NCI-H2196 (cell line): Measurements from ENCODE around the gene ZSCAN5A.
A peak's percentile ranks its signal among the peaks of the same experiment; 100 is the strongest.
"Not testable (repeated sequence)": the region's sequence is repeated elsewhere in the genome, so short reads cannot be mapped to it uniquely, and the experiment has no call there.

Source experiments
- DNase-seq: peaks from one replicate; lab custom pipeline; 2025; ENCODE audit not compliant: unreplicated experiment; lab: John Stamatoyannopoulos, UW

Gene ZSCAN5A

DNA sequence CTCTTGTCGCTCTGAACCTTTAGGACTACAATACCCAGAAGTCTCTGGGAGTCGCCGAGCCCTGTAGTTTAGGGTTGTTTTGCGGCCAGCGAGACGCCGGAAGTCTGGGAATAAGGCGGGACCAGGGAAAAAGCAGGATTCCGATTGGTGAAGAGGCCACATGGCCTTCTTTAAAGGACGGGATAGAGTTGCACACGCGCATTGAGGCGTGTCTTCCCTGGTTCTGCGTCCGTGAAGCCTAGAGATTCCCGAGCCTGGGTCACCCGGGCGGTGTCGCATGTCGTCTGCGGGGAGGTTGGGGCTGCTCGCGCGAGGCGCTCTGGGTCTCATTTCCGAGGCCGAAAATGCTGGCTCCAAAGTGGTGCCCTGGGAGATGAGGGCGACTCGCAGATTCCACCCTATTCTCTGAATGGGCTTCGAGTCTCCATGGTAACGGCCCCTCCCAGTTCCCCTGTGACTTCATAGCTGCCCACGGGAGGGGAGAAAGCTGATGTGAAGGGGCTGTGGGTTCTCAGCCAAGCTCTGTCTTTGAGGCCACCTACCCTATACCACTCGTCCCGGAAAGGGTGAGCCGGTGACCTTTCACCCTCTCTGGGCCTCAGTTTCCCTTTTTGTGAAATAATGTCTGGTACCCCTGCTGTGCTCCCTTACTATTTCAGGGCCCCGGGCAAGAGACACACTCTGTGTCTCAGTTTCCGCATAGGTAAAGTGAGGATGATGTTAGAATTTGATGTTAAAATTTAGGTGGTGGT is 614 bp upstream of the ZSCAN5A start:
- DNase-seq: peak; percentile 96

DNA sequence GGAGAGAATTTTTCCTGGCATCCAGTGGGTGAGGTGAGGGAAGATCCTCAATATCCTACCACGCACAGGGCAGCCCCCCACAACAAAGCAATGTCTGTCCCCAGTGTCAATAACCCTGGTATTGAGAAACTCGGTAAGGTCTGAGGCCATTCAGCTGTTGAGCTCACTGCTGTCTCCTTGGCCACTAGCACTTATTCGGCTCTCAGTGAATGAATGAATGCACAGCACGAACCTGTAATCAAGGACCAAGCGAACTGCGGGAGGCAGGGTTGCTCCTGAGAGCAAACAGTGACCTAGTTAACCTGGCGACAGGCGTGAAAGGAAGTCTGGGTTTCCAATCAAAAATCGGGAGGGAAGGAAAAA is 640 bp downstream of the ZSCAN5A start:
- no peak for DNase-seq

DNA sequence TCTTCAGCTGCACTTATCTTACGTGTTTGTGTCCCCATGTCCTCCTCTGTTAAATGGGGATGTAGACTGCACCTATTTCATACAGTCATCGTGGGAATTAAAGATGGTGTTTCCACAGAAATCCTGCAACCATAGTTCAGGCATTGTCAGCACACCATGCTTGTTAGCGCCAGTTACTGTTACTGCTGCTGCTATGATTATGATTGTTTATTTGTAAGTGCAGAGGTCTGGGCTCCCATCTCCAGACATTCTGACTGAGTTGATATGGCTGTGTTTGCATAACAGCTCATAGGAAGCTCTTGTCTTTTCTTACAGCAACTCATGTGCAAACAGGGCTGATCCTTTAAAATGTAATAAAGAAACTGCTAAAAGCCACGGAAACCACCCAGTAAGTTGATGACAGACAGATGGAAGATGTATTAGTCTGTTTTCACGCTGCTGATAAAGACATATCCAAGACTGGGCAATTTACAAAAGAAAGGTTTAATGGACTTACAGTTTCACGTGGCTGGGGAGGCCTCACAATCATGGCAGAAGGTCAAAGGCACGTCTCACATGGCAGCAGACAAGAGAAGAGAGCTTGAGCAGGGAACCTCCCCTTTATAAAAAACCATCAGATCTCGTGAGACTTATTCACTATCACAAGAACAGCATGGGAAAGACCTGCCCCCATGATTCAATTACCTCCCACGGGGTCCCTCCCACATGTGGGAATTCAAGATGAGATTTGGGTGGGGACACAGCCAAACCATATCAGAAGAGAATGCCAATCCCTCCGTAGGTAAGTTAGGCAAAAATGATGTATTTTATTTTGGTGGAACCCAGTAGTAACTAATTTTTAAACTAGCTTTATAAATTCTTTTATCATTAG is 1.6 kb downstream of the ZSCAN5A start:
- DNase-seq: no peak

DNA sequence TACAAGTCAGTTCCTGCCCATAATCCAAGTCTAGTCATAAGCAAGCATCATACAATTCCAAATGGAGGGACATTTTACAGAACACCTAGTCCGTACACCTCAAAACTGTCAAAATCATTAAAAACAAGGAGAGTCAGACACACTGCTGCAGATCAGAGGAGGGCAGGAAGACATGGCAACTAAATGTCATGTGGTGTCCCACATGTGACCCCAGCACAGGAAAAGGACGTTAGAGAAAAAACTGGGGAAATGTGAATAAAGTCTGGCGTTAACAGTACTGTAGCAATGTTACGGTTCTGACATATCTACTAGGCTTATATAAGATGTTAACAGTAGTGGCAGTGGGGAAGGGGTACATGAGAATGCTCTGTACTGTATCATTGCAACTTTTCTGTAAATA is 2.3 kb downstream of the ZSCAN5A start:
- DNase-seq: no peak

DNA sequence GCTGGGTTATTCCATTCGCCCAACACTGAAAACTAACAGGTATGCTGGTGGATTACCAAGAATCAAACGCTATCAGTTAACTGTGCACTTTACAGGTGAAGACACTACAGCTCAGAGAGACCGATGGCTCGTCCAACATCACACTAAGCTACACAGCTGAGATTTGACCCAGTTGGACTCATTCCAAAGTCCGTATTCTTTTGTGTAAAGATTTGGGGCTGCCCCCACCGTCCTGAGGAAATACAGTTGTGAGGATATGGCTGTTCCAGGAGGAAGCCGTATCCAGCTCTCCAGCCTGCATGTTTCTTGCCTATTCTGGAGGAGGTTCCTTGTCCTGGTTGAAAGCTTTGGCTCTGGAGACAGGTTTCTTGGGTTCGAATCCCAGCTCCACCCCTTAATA is 4.2 kb downstream of the ZSCAN5A start:
- DNase-seq: no peak

DNA sequence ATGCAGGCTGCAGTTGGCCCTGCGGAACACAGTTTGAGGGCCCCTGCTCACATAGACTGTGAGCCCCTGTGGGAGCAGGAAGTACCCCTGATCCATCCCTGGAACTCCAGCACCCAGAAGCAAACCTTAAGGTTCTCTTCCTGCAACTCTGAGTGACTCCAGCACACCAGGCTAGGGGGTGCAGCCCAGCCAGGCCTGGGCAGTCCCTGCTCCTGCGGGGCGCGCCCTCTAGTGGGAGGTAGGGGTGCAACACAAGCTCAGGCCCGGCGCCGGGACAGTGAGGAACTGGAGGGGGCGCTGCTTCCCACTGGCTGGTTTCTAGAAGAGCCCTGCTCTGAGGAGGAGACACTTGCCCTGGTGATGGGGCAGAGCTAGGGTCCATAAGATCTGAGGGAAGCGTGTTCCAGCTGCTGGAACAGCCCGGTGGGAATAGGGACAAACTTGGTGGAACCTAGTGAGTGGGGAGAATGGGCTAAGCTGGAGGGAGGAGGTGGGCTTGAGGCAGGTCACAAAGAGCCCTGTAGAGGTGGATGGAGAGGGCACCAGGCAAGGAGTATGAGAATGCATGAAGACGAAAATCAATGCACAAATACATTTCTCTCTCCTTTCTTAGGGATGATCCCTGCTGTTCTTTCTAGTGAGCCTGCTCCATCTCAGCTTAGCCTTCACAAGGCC is 5.0 kb downstream of the ZSCAN5A start:
- DNase-seq: peak; percentile 30

DNA sequence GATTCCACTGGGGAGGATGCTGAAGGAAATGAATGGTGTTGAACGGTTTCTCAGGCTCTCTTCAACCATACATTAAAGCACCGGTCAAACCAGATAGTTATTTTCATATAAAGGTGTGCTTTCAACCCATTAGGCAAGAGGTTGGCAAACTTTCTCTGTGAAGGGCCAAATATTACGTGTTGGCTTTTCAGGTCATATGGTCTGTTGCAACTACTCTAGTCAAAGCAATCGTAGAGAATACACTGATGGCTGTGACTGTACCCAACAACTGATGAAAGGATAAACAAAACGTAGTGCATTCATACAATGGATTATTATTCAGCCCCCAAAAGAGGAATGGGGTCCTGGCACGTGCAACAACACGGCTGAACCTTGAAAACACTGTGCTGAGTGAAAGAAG is 5.8 kb downstream of the ZSCAN5A start:
- no peak for DNase-seq

DNA sequence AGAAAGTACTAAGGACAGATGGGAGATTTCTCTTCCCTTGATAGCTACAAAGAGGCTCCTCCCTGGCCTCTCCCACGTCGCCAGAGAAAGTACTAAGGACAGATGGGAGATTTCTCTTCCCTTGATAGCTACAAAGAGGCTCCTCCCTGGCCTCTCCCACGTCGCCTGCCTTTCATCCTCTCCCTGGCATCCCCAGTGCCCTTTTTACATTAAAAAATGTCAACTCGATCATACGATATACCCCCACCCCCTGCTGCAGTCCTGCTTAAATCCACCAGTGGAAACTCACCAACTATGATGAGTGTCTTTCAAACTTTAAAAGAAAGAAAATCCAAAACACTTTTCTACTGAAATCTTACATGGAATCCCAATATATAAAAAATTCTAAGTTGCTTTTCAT is 7.6 kb downstream of the ZSCAN5A start:
- DNase-seq: not testable (repeated sequence)

DNA sequence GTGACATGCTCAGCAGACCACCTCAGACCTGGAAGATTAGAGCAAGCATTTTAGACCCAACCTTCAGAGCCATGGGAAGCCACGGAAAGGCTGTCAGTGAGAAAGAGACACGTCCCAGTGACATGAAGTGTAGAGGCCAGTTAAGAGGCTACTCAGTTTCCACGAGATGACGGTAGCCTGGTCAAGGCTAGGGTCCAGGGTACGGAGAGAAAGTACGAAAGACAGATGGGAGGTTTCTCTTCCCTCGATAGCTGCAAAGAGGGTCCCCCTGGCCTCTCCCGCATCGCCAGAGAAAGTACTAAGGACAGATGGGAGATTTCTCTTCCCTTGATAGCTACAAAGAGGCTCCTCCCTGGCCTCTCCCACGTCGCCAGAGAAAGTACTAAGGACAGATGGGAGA is 8.6 kb downstream of the ZSCAN5A start:
- DNase-seq: no peak

DNA sequence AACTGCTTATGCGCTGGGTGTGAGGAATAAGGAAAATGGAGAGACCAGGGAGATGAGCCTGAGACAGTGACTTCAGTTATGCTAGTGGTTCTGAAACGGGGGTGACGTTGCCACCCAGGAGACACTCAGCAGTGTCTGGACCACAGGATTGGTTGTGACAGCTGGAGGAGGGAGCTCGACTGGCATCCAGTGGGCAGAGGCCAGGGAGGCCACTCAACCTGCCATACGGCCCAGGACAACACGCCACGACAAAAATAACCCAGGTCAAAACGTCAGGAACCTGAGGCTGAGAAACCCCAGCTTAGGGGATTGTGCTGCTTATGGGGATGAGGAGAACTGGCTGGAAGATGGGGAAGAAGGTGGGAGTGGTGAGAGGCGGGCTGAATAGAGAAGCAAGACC is 10.4 kb downstream of the ZSCAN5A start:
- no peak for DNase-seq

DNA sequence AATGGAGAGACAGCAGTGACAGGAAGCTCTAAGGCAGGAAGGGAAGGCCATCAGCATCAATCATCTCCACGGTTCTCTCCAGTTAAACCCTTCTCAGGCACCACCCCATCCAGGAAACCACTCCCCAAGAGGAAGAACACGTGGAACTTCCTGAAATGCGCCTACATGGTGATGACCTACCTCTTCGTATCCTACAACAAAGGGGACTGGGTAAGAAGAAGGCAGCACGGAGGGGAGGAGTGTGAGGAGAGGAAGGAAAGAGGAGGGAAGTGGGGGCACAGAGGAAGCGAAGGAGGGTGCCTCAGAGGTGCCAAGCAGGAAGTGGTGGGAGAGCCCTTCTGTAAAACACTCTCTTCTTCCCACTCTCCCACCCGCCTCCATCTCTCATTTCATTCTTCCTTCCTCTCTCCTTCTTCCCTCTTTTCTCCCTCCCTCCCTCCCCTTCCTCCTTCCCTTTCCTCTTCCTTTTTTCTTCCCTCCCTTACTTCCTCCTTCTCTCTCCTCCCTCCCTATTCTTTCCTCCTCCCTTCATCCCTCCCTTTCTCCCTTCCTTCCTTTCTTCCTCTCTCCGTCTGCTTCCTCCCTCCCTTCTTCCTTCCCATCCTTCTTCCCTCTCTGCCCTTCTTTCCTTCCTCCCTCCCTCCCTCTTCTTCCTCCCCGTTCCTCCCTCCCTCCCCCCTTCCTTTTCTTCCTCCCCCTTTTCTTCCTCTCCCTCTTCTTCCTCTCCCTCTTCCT is 12.6 kb downstream of the ZSCAN5A start:
- no peak for DNase-seq

DNA sequence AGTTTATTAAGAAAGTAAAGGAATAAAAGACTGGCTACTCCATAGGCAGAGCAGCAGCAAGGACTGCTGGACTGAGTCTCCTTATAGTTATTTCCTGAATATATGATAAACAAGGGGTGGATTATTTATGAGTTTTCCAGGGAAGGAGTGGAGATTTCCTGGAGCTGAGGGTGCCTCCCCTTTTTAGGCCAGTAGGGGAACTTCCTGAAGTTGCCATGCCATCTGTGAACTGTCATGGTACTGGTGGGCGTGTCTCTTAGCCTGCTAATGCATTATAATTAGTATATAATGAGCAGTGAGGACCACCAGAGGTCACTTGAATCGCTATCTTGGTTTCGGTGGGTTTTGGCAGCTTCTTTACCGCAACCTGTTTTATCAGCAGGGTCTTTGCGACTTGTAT is 13.5 kb downstream of the ZSCAN5A start:
- no peak for DNase-seq

DNA sequence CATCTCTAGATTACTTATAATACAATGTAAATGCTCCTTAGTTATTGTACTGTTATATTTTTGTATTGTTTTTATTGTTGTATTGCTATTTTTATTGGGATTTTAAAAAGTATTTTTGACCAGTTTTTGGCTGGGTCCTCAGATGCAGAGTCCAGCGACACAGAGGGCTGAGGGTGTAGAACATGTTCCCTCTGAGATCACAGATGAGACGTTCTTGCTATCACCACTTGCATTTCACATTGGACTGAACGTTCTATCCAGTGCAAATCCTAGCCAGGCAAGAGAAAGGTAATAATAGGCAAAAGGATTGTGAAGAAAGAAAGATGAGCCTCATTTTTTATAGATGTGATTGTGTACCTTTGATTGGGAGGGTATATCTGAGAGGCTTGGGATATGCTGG is 15.0 kb downstream of the ZSCAN5A start:
- no peak for DNase-seq

DNA sequence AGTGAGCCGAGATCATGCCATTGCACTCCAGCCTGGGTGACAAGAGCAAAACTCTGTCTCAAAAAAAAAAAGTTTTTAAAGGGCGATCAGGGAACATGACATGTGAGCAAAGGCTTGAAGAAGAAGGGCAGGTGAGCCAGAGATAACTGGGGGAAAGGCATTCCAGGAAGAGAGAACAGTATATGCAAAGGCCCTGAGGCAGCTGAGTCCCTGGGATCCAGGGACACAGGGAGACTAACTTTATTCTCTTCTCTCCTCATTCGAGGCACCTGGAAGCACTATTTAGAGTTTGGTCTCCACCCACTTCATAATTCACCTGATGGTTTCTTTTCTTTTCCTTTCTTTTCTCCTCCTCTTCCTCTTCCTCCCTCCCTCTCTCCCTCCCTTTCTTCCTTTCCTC is 17.6 kb downstream of the ZSCAN5A start:
- DNase-seq: no peak

DNA sequence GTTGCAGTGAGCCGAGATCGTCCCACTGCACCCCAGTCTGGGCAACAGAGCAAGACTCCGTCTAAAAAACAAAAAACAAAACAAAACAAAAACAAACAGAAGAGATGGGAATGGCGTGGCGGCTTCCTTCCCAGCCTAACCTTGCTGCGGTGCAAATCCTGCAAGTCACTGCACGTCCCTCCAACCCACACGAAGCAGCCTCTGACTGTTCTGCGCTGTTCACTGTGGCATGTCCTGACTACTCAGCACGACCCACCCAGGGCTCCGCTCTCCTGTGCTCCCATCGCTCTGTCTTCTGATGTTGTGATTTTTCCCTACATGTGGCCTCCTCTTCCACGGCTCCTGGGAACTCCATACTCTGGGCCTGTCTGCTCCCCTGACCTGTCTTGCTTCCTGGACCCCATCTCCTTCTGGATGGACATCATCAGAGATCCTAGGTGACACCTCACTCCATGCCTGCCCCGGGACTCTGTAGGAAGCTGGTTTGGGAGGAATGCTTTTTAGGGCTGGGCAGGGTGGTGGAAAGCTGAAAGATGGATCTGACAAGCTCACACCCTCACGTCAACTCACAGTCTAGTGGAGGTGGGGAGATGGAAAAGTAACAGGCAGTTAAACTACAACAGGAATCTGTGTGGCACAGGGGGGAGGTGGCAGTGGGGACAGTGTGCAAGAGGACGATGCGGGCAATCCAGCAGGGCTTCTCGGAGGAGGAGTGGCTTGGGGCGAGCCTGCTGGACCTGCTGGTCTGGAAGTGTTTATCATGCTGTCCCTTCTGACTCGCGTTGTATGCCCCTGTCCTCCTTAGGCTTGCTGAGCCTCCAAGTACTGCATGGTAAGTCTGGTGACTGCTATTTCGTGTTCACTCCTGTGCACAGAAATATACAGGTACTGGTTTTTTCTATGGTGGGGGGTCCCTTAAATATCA is 18.8 kb downstream of the ZSCAN5A start:
- DNase-seq: no peak

DNA sequence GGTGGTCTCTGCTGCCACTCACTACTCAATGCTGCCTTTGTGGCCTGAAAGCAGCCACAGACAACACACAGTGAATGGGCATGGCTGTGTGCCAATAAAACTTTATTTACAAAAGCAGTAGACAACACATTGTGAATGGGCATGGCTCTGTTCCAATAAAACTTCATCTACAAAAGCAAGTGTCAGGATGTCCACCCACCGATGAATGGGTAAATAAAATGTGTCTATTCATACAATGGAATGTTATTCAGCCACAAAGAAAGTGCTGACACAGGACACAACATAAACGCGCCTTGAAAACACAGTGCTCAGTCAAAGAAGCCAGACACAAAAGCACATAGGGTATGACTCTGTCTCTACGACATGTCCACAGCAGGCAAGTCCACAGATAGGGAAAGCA is 20.1 kb downstream of the ZSCAN5A start:
- DNase-seq: peak; percentile 55

DNA sequence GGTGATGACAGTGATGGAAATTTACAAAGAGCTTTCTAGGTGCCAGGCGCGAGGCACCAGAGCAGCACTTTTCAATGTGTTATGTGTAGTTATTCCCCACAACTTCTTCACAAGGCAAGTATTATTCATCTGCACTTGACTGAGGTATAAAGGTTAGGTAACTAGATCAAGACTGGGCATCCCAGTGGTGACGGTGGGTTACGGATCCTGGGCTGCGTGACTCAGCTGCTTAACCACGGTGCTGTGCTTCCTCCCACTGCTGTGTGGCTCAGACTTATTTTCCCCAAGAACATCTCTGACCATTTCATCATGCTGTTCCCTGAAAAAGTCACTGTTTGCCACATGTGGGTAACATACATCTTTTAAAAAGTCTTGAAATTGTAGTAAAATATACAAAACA is 22.8 kb downstream of the ZSCAN5A start:
- no peak for DNase-seq

DNA sequence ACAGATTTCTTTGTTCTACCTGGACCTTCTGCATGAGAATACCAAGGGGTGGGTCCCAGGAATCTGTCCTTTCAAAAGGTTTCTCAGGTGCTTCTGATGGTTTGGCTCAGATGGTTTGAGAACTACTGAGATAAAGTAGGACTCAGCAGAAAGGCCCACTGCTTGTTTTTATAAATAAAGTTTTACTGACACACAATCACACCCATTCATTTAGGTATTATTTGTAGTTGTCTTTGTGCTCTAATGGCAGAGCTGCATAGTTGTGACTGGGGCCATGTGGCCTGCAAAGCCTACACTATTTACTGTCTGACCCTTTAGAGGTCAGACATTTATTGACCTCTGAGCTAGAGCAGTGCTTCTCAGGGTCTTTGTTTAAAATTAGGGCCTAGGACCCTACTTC is 24.5 kb downstream of the ZSCAN5A start:
- DNase-seq: no peak

DNA sequence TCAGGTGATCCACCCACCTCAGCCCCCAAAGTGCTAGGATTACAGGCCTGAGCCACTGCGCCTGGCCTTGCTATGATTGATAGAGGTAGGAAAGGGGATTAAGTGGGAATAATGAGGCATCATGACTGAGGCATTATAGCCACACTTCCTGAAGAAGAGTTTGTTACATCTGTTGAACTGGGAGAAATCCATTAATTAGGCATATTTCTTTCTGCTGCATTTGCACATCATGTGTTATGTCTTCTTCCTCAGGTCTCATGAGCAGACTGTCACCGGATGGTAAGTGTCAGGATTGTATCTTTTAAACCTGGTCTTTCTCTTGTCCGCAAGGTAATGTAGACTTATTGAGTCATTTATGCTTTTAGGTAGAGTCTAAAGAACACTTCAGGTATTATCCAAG is 29.9 kb downstream of the ZSCAN5A start:
- no peak for DNase-seq

DNA sequence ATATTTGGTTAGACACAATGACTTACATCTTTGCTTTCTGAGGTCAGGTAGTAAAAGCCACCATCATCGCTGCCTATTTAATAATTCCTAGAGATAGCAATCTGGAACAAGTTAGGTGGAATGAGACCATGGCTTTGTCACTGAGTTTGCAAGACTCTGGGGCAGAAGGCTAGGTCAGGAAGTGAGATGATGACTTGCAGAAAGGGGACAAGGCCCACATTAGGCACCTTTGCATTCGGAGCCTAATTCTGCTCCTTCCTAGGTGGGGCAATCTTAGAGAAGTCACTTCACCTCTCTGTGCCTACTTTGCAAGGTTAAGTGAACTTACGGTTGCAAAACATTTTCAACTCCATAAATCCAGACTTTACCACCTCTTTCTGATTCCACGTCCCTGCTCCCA is 31.8 kb downstream of the ZSCAN5A start:
- no peak for DNase-seq
